GM12873 (cell line): ENCODE data around the gene CNTNAP4.

Experiments
- TF ChIP-seq, protein P1 (sequence below): IDR thresholded peaks from 2 replicates; pipeline ENCODE4 v1.5.1; 2012; ENCODE audit warnings: low read depth, mild to moderate bottlenecking, moderate library complexity, low read length, control low read depth; ENCODE audit not compliant: insufficient read depth; ENCODE audit errors: missing control alignments

The CNTNAP4 gene

DNA sequence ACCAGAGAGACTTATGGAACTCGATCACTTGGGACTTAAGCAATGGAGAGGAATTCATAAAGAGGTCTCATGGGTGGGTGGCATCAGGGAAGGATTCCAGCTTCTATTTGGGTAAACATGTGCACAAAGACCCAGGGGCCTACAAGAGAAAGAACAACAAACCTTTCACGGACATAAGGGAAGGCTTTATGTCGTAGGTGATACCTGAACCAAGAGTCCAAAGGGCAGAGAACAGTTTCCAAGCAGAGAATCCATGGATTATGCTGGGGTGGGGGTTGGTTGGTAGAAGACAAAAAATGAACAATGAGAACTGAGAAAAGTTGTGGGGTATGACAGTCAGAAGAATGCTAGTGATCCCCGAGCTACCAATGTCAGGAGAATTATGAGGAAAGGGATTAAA, 119.8 kb downstream of the CNTNAP4 start:
- TF ChIP-seq, protein P1, sequence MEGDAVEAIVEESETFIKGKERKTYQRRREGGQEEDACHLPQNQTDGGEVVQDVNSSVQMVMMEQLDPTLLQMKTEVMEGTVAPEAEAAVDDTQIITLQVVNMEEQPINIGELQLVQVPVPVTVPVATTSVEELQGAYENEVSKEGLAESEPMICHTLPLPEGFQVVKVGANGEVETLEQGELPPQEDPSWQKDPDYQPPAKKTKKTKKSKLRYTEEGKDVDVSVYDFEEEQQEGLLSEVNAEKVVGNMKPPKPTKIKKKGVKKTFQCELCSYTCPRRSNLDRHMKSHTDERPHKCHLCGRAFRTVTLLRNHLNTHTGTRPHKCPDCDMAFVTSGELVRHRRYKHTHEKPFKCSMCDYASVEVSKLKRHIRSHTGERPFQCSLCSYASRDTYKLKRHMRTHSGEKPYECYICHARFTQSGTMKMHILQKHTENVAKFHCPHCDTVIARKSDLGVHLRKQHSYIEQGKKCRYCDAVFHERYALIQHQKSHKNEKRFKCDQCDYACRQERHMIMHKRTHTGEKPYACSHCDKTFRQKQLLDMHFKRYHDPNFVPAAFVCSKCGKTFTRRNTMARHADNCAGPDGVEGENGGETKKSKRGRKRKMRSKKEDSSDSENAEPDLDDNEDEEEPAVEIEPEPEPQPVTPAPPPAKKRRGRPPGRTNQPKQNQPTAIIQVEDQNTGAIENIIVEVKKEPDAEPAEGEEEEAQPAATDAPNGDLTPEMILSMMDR = no peak

DNA sequence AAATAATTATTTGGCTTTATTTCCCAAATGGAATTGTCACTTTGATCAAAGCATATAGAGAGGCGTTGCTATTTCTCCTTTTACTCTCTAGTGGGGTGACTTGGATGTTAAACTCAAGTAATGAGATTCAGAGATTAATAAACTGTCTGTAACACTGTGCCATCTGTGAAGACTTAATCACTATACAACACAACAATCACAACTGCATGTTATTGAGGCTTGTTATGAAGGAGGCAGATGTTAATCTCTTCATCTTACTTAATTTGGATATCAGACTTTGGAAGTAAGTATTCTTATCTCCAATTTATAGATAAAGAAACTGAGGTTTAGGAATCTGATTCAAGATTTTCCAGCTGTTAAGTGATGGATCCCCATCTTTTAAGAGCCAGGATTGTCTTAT, 132.5 kb downstream of the CNTNAP4 start:
- TF ChIP-seq, protein P1 = no peak

DNA sequence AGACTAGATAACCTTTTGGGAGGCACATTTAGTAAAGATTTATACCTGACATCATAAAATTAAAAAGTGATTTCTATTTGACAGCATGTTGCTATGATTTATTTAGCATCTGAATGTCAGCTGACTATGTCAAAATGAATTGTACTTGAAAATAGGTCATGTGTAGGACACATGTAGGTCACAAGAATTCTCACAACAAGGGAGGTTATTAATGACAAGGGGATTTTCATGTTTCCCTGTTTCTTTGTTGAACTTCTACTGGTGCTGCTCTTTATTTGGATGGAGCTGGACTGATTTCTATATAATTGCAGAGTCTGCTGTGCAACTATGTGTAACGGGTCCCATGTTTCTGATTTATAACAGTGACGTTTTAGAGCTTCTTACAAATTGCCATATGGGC, 144.4 kb downstream of the CNTNAP4 start:
- TF ChIP-seq, protein P1 = no peak

DNA sequence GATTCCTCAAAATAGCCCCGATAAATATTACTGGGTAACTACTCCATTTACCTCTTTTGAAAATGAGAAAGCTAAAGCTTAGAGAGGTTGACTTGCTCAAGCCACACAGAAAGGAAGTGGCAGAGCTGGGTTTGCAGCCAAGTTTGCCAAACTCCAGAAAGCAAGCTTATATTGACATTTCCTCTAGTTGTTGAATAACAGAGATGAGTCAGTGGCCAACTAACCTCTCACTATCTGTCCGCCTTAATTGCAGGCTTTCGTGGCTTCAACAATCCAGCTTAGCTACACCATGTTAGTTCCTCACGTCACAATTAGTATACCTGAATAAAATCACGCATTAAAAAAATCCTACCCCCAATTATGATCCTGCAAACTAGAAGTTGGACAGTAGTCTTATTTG, 151.7 kb downstream of the CNTNAP4 start:
- TF ChIP-seq, protein P1 = no peak

DNA sequence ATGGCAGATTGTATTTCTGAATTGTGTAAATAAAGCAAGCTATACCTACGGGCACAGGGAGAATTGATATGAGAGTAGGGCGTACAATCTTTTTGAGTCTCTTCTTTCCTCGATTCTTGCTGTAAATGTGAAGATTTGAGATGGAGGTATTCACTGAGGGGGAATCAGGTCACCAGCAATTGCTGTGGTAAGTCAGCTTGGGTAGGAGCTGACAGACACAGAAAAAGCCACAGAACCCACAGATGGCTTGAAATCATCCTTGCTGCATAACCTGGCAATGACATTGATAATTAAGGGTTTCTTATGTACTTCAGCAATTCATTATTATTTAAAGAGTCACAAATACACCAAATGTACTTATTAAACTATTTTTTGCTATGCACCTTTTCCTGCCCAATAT, 164.2 kb downstream of the CNTNAP4 start:
- TF ChIP-seq, protein P1 = no peak

DNA sequence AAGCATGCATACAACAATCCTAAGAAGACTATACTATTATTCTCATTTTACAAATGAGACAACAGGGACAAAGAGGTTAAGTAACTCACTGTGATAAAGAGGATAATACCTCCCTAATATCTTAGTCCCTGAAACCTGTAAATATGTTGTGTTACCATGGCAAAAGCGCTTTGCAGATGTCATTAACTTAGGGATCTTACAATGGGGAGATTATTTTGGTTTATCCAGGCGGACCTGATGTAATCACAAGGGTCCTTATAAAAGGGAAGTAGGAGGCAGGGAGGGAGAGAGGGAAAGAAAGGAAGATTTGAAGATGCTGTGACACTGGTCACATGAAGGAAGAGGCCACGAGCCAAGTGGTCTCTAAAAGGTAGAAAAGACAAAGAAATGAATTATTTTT, 164.7 kb downstream of the CNTNAP4 start:
- TF ChIP-seq, protein P1 = no peak

DNA sequence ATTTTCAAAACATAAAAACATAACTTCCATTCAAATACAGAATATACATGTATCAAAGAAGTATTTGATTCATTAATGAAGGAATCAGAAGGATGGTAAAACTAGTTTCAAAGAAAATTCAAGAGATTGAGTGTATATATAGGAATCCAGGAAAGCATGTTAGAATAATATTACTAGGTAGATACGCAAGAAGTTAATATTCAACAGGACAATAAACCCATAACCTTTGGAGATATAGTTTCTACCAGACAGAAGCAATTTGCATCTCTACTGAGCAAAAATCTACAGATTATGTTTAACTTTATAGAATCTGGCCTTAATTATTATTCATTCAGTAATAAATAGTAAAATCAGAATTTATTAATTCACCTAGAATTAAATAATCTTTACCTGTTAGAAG, 166.8 kb downstream of the CNTNAP4 start:
- TF ChIP-seq, protein P1 = no peak
